Astrocyte (in vitro differentiated cells and primary cell): Measurements from ENCODE around the gene CFAP157.

Experiments
- EZH2 ChIP-seq: IDR thresholded peaks from 2 replicates; pipeline ENCODE4 v1.6.1; 2012; ENCODE audit warnings: mild to moderate bottlenecking, low read length, inconsistent platforms; ENCODE audit not compliant: insufficient read depth
- TF ChIP-seq, protein P1 (sequence below): IDR thresholded peaks from 2 replicates; pipeline ENCODE4 v1.5.1; 2011; ENCODE audit warnings: low read depth, mild to moderate bottlenecking, inconsistent platforms, low read length, moderate library complexity; ENCODE audit not compliant: insufficient read depth

DNA sequence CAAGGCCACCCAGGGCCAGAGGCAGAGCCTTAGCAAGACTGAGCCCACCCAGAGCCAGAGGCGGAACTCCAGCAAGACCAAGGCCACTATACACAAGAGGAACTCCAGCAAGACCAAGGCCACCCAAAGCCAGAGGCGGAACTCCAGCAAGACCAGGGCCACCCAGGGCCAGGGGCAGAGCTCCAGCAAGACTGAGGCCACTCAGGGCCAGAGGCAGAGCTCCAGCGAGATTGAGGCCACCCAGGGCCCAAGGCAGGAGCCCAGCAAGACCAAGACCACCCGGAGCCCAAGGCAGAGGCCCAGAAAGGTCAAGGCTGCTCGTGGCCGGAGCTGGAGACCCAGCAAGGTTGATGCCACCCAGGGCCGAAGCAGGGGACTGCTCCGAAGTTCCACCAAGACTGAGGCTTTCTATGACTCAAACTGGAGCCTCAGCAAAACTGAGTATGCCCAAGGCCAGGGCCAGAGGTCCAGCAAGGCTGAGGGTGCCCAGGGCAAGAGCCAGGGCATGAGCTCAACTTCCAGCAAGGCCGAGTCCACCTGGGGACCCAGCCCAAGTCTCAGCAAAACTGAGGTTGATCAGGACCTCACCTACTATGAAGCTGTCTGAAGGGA lies 24.1 kb downstream of the CFAP157 start:
- TF ChIP-seq, protein P1, sequence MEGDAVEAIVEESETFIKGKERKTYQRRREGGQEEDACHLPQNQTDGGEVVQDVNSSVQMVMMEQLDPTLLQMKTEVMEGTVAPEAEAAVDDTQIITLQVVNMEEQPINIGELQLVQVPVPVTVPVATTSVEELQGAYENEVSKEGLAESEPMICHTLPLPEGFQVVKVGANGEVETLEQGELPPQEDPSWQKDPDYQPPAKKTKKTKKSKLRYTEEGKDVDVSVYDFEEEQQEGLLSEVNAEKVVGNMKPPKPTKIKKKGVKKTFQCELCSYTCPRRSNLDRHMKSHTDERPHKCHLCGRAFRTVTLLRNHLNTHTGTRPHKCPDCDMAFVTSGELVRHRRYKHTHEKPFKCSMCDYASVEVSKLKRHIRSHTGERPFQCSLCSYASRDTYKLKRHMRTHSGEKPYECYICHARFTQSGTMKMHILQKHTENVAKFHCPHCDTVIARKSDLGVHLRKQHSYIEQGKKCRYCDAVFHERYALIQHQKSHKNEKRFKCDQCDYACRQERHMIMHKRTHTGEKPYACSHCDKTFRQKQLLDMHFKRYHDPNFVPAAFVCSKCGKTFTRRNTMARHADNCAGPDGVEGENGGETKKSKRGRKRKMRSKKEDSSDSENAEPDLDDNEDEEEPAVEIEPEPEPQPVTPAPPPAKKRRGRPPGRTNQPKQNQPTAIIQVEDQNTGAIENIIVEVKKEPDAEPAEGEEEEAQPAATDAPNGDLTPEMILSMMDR: no peak
- no peak for TF ChIP-seq EZH2
